K562 (cell line): ENCODE data around the gene IGFL1. TPM values are rescaled to one million over a fixed set of nuclear protein-coding genes. Genes with fewer than 3 reads are reported as not detected.

Source experiments
- CAMTA2 ChIP-seq: fragments of 250-450 bp; sonication (Bioruptor Pico); conservative IDR thresholded peaks from 2 replicates; pipeline ENCODE4 v1.5.1; 2022
- CBFA2T3 ChIP-seq: fragments of 450-650 bp; IDR thresholded peaks from 2 replicates; pipeline ENCODE4 v1.6.1; 2017
- CHD1 ChIP-seq: fragments of 200-600 bp; sonication (generic); IDR thresholded peaks from one replicate; pipeline ENCODE4 v1.6.1; 2012; ENCODE audit warnings: mild to moderate bottlenecking, moderate library complexity, low read length, inconsistent platforms
- ETS1 ChIP-seq: conservative IDR thresholded peaks from 2 replicates; pipeline ENCODE4 v1.6.1; 2011; ENCODE audit warnings: low read depth, mild to moderate bottlenecking, low read length; ENCODE audit not compliant: control insufficient read depth
- FOXK2 ChIP-seq, 2 experiments: fragments of 450-650 bp; IDR thresholded peaks in 1 of 2; conservative IDR thresholded peaks in 1 of 2; 2 replicates each; pipeline ENCODE4 v1.6.1; 2016; ENCODE audit warnings: low read depth in 2 of 2, mild to moderate bottlenecking in 1 of 2
- KAT8 ChIP-seq: fragments of 450-650 bp; IDR thresholded peaks from 2 replicates; pipeline ENCODE4 v1.6.1; 2016; ENCODE audit warnings: low read depth, mild to moderate bottlenecking
- KHSRP ChIP-seq: fragments of 450-650 bp; IDR thresholded peaks from 2 replicates; pipeline ENCODE4 v1.6.1; 2017
- NR4A1 ChIP-seq, 2 experiments: fragments of 250-450 bp in 1 of 2; fragments of 450-650 bp in 1 of 2; sonication (Bioruptor Pico) in 1 of 2; IDR thresholded peaks; 2 replicates each; pipeline versions ENCODE4 v1.4.0 to v1.6.1; 2016 to 2020; ENCODE audit warnings: mild to moderate bottlenecking in 2 of 2, missing compliant biosample characterization in 1 of 2, missing genetic modification characterization in 1 of 2, moderate library complexity in 1 of 2
- PHF21A ChIP-seq: fragments of 450-650 bp; IDR thresholded peaks from 2 replicates; pipeline ENCODE4 v1.6.1; 2017; ENCODE audit warnings: low read depth, borderline replicate concordance
- POLR2B ChIP-seq: fragments of 450-650 bp; IDR thresholded peaks from 2 replicates; pipeline ENCODE4 v1.6.1; 2018; ENCODE audit warnings: low read depth; ENCODE audit not compliant: partially characterized antibody
- TEAD1 ChIP-seq, 2 experiments: fragments of 450-650 bp in 1 of 2; sonication (generic) in 1 of 2; formaldehyde crosslinking; IDR thresholded peaks; 2 replicates each; pipeline versions ENCODE4 v1.4.0 to v1.8.0; 2020 to 2022; ENCODE audit warnings: mild to moderate bottlenecking in 2 of 2, missing genetic modification reagents in 1 of 2
- TFAP4 ChIP-seq: sonication (generic); formaldehyde crosslinking; IDR thresholded peaks from 2 replicates; pipeline ENCODE4 v1.8.0; 2022; ENCODE audit warnings: missing genetic modification reagents, mild to moderate bottlenecking, moderate library complexity, borderline replicate concordance
- ZBTB9 ChIP-seq: fragments of 450-650 bp; formaldehyde crosslinking; IDR thresholded peaks from 2 replicates; pipeline ENCODE4 v1.4.0; 2020; ENCODE audit warnings: mild to moderate bottlenecking, moderate library complexity
- ZFPM2 ChIP-seq: fragments of 250-450 bp; sonication (Bioruptor Pico); IDR thresholded peaks from 2 replicates; pipeline ENCODE4 v1.5.1; 2022; ENCODE audit warnings: mild to moderate bottlenecking
- ZNF134 ChIP-seq: fragments of 250-450 bp; sonication (Bioruptor Pico); conservative IDR thresholded peaks from 2 replicates; pipeline ENCODE4 v1.4.0; 2020
- ZNF655 ChIP-seq: fragments of 250-450 bp; sonication (Bioruptor Pico); IDR thresholded peaks from 2 replicates; pipeline ENCODE4 v1.5.0; 2021
- polyA plus RNA-seq, 8 experiments: library from polyadenylated mRNA; depleted of rRNA in 4 of 8; stranded (reverse) in 5 of 8; unstranded in 3 of 8; fragments of >200 nt; fragmentation: Nextera tagmentation in 2 of 8; fragmentation: Illumina TruSeq in 1 of 8; extraction: Ambion mirVana in 2 of 8; extraction: Trizol in 1 of 8; gene quantifications; 2 replicates each; pipeline versions ENCODE4 v1.2.1 to v1.2.3, GENCODE V29; 2011 to 2014; ENCODE audit warnings: inconsistent platforms in 1 of 8, missing spikeins in 1 of 8
- total RNA-seq, 7 experiments: library from RNA; depleted of rRNA in 6 of 7; stranded (reverse); fragments of >200 nt in 6 of 7; fragmentation: Illumina TruSeq in 2 of 7; extraction: Trizol in 2 of 7; gene quantifications; 2 replicates each; pipeline versions ENCODE4 v1.2.1 to v1.2.3, GENCODE V29; 2011 to 2021; ENCODE audit warnings: low replicate concordance in 1 of 7
- TF ChIP-seq, protein P1 (sequence below): fragments of 250-450 bp; sonication (Bioruptor Pico); IDR thresholded peaks from 2 replicates; pipeline ENCODE4 v1.8.0; 2021; ENCODE audit warnings: borderline replicate concordance, mild to moderate bottlenecking, moderate library complexity; ENCODE audit not compliant: poor library complexity, severe bottlenecking
- TF ChIP-seq, protein P2 (sequence below): sonication (generic); formaldehyde crosslinking; IDR thresholded peaks from 2 replicates; pipeline ENCODE4 v1.8.0; 2023; ENCODE audit warnings: mild to moderate bottlenecking, missing genetic modification reagents
- TF ChIP-seq, protein P3 (sequence below): fragments of 450-650 bp; formaldehyde crosslinking; conservative IDR thresholded peaks from 2 replicates; pipeline ENCODE4 v1.4.0; 2022; ENCODE audit warnings: mild to moderate bottlenecking, missing genetic modification characterization
- TF ChIP-seq, protein P4 (sequence below): sonication (generic); formaldehyde crosslinking; IDR thresholded peaks from 2 replicates; pipeline ENCODE4 v1.9.0; 2022; ENCODE audit warnings: mild to moderate bottlenecking, missing genetic modification reagents

The IGFL1 gene
- total and polyA plus RNA-seq, 9 of the 15 experiments (the other 6 are each of a cell fraction or from before 2014, with no cell fraction given): not detected

DNA sequence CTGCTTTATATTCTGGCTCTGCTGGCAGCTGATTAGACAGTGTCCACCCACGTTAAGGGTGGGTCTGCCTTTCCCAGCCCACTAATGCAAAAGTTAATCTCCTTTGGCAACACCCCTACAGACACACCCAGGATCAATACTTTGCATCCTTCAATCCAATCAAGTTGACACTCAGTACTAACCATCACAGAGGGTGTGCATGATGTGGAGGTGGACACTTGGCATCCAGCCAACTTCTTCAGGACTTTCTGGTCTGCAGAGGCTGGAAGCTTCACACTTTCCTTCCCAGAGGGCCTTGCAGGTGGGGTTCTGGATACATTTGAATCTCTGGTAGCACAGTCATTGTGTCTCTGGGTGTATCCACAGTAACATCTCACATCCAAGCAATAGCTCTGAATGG lies 18.9 kb upstream of the IGFL1 start (continued):
- TF ChIP-seq, protein P1, sequence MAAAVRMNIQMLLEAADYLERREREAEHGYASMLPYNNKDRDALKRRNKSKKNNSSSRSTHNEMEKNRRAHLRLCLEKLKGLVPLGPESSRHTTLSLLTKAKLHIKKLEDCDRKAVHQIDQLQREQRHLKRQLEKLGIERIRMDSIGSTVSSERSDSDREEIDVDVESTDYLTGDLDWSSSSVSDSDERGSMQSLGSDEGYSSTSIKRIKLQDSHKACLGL (CRISPR knock-in tag): no peak
- TF ChIP-seq, protein P2, sequence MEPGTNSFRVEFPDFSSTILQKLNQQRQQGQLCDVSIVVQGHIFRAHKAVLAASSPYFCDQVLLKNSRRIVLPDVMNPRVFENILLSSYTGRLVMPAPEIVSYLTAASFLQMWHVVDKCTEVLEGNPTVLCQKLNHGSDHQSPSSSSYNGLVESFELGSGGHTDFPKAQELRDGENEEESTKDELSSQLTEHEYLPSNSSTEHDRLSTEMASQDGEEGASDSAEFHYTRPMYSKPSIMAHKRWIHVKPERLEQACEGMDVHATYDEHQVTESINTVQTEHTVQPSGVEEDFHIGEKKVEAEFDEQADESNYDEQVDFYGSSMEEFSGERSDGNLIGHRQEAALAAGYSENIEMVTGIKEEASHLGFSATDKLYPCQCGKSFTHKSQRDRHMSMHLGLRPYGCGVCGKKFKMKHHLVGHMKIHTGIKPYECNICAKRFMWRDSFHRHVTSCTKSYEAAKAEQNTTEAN (CRISPR knock-in tag): no peak
- TF ChIP-seq ZBTB9 (CRISPR knock-in tag): no peak
- TF ChIP-seq, protein P3, sequence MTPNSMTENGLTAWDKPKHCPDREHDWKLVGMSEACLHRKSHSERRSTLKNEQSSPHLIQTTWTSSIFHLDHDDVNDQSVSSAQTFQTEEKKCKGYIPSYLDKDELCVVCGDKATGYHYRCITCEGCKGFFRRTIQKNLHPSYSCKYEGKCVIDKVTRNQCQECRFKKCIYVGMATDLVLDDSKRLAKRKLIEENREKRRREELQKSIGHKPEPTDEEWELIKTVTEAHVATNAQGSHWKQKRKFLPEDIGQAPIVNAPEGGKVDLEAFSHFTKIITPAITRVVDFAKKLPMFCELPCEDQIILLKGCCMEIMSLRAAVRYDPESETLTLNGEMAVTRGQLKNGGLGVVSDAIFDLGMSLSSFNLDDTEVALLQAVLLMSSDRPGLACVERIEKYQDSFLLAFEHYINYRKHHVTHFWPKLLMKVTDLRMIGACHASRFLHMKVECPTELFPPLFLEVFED (CRISPR knock-in tag): no peak
- TF ChIP-seq NR4A1 (CRISPR knock-in tag; IDR thresholded peaks at IDR 0.05): no peak
- no peak for TF ChIP-seq NR4A1 (tag; IDR thresholded peaks at IDR 0.05)
- TF ChIP-seq KHSRP: no peak
- TF ChIP-seq ZNF655 (CRISPR knock-in tag): no peak
- no peak for TF ChIP-seq CHD1
- peak; percentile 34; the same call in 1 of the 2 replicates for TF ChIP-seq CBFA2T3
- TF ChIP-seq ZNF134: peak; percentile 45; the same call in 1 of the 2 replicates
- no peak for TF ChIP-seq KAT8
- TF ChIP-seq, protein P4, sequence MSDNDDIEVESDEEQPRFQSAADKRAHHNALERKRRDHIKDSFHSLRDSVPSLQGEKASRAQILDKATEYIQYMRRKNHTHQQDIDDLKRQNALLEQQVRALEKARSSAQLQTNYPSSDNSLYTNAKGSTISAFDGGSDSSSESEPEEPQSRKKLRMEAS (CRISPR knock-in tag): 0 out of 2 replicates have a peak, but pooled peaks have one; percentile 30
- no peak for TF ChIP-seq FOXK2 (conservative IDR thresholded peaks at IDR 0.05 in 1 of 2, IDR thresholded peaks at IDR 0.05 in 1 of 2; ENCODE audit: low read depth in 2 of 2)
- TF ChIP-seq TEAD1 (CRISPR knock-in tag; IDR thresholded peaks at IDR 0.05): no peak
- no peak for TF ChIP-seq PHF21A
- no peak for TF ChIP-seq POLR2B
- TF ChIP-seq CAMTA2 (CRISPR knock-in tag): no peak
- no peak for TF ChIP-seq ETS1
- peak; percentile 46; the same call in 1 of the 2 replicates for TF ChIP-seq TFAP4 (CRISPR knock-in tag)
- no peak for TF ChIP-seq ZFPM2
